Body of pancreas (tissue), 4 donors: ENCODE data around the gene USP6NL. TPM values are rescaled to one million over a fixed set of nuclear protein-coding genes. Genes with fewer than 3 reads are reported as not detected.
A peak's percentile ranks its signal among the peaks of the same experiment; 100 is the strongest.

Experiments
- ATAC-seq: fragments of 150-250 bp; one replicate; pipeline ENCODE4 v1.9.1; 2016
- DNase-seq, 4 donors: peaks; one replicate each; pipeline ENCODE4 v3.0.0-alpha.2; 2019
- H3K27ac ChIP-seq, 4 donors: fragments of 200-600 bp; sonication (generic); 1 replicate in 3 of 4; 2 replicates in 1 of 4; pipeline versions ENCODE4 v1.5.1 to v1.6.1; 2016 to 2019; ENCODE audit warnings: mild to moderate bottlenecking in 1 of 4, mixed read lengths in 1 of 4, moderate library complexity in 1 of 4
- H3K27me3 ChIP-seq, 2 donors: fragments of 200-600 bp; sonication (generic); one replicate each; pipeline ENCODE4 v1.6.0; 2016; ENCODE audit warnings: mild to moderate bottlenecking in 1 of 2
- H3K36me3 ChIP-seq, 2 donors: fragments of 200-600 bp; sonication (generic); replicated peaks in 1 of 2; 2 replicates each; pipeline ENCODE4 v1.5.1; 2016; ENCODE audit warnings: low read depth in 2 of 2; ENCODE audit not compliant: insufficient read depth in 1 of 2
- H3K4me1 ChIP-seq: fragments of 200-600 bp; sonication (generic); one replicate; pipeline ENCODE4 v1.6.0; 2016
- H3K4me3 ChIP-seq, 2 donors: fragments of 200-600 bp; sonication (generic); 1 replicate in 1 of 2; 2 replicates in 1 of 2; pipeline ENCODE4 v1.5.1; 2016 to 2019
- H3K9me3 ChIP-seq, 3 donors: fragments of 200-600 bp; sonication (generic); 1 replicate in 2 of 3; 2 replicates in 1 of 3; pipeline ENCODE4 v1.5.1; 2016
- CTCF ChIP-seq, 7 experiments: fragments of 450-650 bp in 4 of 7; fragments of 200-600 bp in 3 of 7; sonication (generic) in 3 of 7; IDR thresholded peaks; one replicate each; pipeline ENCODE4 v1.5.1; 2016 to 2019; ENCODE audit warnings: antibody characterized with exemption in 7 of 7
- POLR2A ChIP-seq, 3 donors: fragments of 450-650 bp; IDR thresholded peaks; one replicate each; pipeline ENCODE4 v1.6.1; 2016; ENCODE audit warnings: antibody characterized with exemption in 3 of 3, mild to moderate bottlenecking in 2 of 3
- WGBS, 2 donors: methylation state at CpG; one replicate each; pipeline ENCODE4 v1.1.5; 2017; 5-methylcytosine and 5-hydroxymethylcytosine counted together
- intact Hi-C: fragments of 100-400 bp; cut with DNase I; formaldehyde crosslinking; loops from one replicate; pipeline ENCODE4 v1.15.1; 2023
- total RNA-seq, 2 donors: library from RNA; depleted of rRNA; stranded (reverse); fragments of >200 nt; gene quantifications; one replicate each; pipeline ENCODE4 v1.1.0, GENCODE V29; 2016

Gene USP6NL
- total RNA-seq, 2 donors from 2014 or later = 13.7 to 16.8 TPM

GRCh38 chr10:11448545-11449244, 162.8 kb downstream of the USP6NL start:
- DNase-seq = no peak
- no peak for ATAC-seq
- no peak overlapping the region for H3K27ac ChIP-seq
- no peaks in the 10 kb centered on the region for H3K9me3 ChIP-seq
- H3K36me3 ChIP-seq = no peaks in the 10 kb centered on the region
- no peak for TF ChIP-seq CTCF (IDR thresholded peaks at IDR 0.05)
- no peak for TF ChIP-seq POLR2A (IDR thresholded peaks at IDR 0.05)
- no peaks in the 10 kb centered on the region for H3K27me3 ChIP-seq
- H3K4me1 ChIP-seq = no peaks in the 10 kb centered on the region
- 47 to 48% methylated on average over 12 of the region's 12 CpGs for WGBS, 2 donors
- no peak overlapping the region for H3K4me3 ChIP-seq
- intact Hi-C loops = no loop called here

- no peak for ATAC-seq
- intact Hi-C loops = no loop called here
- DNase-seq = no peak
- TF ChIP-seq CTCF (IDR thresholded peaks at IDR 0.05) = no peak
- no peak for TF ChIP-seq POLR2A (IDR thresholded peaks at IDR 0.05)
- H3K27ac ChIP-seq = no peak overlapping the region
- no peaks in the 10 kb centered on the region for H3K27me3 ChIP-seq
- 46 to 54% methylated on average over 7 to 8 of the region's 8 CpGs for WGBS, 2 donors
- no peaks in the 10 kb centered on the region for H3K9me3 ChIP-seq
- H3K36me3 ChIP-seq = no peaks in the 10 kb centered on the region
- H3K4me3 ChIP-seq = no peak overlapping the region
- H3K4me1 ChIP-seq = no peaks in the 10 kb centered on the region
Measured at GRCh38 chr10:11448190-11448544, 163.3 kb downstream of the USP6NL start.

DNA sequence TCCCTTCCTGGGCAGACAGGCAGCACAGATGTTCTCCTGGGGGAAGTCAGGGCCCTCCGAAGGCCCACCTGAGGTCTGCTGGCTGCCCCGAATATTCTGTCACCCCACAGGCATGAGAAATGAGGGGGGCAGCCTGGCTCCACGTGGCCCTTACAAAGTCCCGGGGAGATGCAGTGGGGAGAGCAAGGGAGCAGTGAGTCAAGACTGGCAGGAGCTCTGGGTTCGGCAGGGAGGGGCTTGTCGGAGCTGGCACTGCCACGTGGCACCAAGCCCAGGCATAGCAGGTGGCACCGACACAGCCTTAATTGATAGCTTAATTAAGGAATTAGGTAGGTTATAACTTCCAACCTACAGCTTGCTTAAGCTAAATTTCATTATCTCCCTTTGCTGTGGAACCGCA, 163.9 kb downstream of the USP6NL start:
- H3K27ac ChIP-seq = no peak overlapping the region
- no peak overlapping the region for H3K4me3 ChIP-seq
- ATAC-seq (no peak), DNase-seq (peak in 1 of 4 donors; percentile 18)
- TF ChIP-seq POLR2A (IDR thresholded peaks at IDR 0.05) = no peak
- TF ChIP-seq CTCF (IDR thresholded peaks at IDR 0.05) = no peak
- intact Hi-C loops = no loop called here
- H3K9me3 ChIP-seq = no peaks in the 10 kb centered on the region
- H3K36me3 ChIP-seq = no peaks in the 10 kb centered on the region
- 41 to 48% methylated on average over 9 of the region's 9 CpGs for WGBS, 2 donors
- H3K4me1 ChIP-seq = no peaks in the 10 kb centered on the region
- H3K27me3 ChIP-seq = no peaks in the 10 kb centered on the region

- no peak for ATAC-seq
- Histone ChIP-seq H3K27ac (no peak overlapping the region), H3K4me1 (no peaks in the 10 kb centered on the region), H3K36me3 (no peaks in the 10 kb centered on the region), H3K9me3 (no peaks in the 10 kb centered on the region), H3K4me3 (no peak overlapping the region), H3K27me3 (no peaks in the 10 kb centered on the region)
- no peak for DNase-seq
- WGBS, 2 donors = 78 to 87% methylated on average over 4 of the region's 4 CpGs
- intact Hi-C loops = no loop called here
- no peak for TF ChIP-seq CTCF (IDR thresholded peaks at IDR 0.05)
- TF ChIP-seq POLR2A (IDR thresholded peaks at IDR 0.05) = no peak
Measured at GRCh38 chr10:11446864-11447263, 164.6 kb downstream of the USP6NL start.

DNA sequence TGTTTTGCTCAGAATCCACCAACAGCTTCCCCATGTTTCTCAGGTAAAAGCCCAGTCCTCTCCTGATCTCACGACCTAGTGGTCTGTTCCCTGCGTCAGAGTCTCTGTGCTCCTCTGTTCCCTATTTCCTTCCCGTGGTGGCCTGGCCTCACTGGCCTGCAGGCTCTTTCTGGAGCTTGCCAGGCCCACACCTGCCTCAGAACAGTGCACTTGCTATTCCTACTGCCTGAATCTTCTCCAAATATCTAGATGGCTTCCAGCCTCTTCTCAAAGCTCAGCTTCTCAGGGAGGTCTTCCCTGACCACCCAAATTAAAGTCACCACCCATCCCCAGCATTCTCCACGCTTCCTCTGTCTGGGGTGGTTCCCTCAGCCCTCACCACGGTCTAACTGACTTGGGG, 165.3 kb downstream of the USP6NL start:
- intact Hi-C loops = no loop called here
- no peaks in the 10 kb centered on the region for H3K4me1 ChIP-seq
- no peak overlapping the region for H3K27ac ChIP-seq
- DNase-seq (no peak), ATAC-seq (no peak)
- no peaks in the 10 kb centered on the region for H3K9me3 ChIP-seq
- H3K4me3 ChIP-seq = no peak overlapping the region
- WGBS, 2 donors = 52 to 58% methylated on average over 5 of the region's 5 CpGs
- H3K36me3 ChIP-seq = no peaks in the 10 kb centered on the region
- no peaks in the 10 kb centered on the region for H3K27me3 ChIP-seq
- TF ChIP-seq POLR2A (IDR thresholded peaks at IDR 0.05) = no peak
